HepG2 (cell line): ENCODE results near the gene SH3BP2. TPM values are rescaled to one million over a fixed set of nuclear protein-coding genes. Genes with fewer than 3 reads are reported as not detected.

Source experiments
- ATF7-NPFF ChIP-seq: sonication (generic); formaldehyde crosslinking; IDR thresholded peaks from 2 replicates; pipeline ENCODE4 v1.8.1; 2023; ENCODE audit warnings: mild to moderate bottlenecking, low read depth, missing genetic modification reagents, moderate library complexity
- EZH2 ChIP-seq: conservative IDR thresholded peaks from 2 replicates; pipeline ENCODE4 v1.6.1; 2012; ENCODE audit warnings: mild to moderate bottlenecking, low read depth, low read length, moderate library complexity
- HNF1A ChIP-seq, 2 experiments: sonication (generic) in 1 of 2; formaldehyde crosslinking in 1 of 2; IDR thresholded peaks; 2 replicates each; pipeline versions ENCODE4 v1.4.0 to v1.6.1; 2016 to 2020; ENCODE audit warnings: borderline replicate concordance in 1 of 2, low read depth in 1 of 2, mild to moderate bottlenecking in 1 of 2, missing genetic modification reagents in 1 of 2
- MAX ChIP-seq: IDR thresholded peaks from 2 replicates; pipeline ENCODE4 v1.6.1; 2012; ENCODE audit warnings: inconsistent platforms
- PLRG1 ChIP-seq: fragments of 450-650 bp; conservative IDR thresholded peaks from 2 replicates; pipeline ENCODE4 v1.6.1; 2016
- PRDM4 ChIP-seq: sonication (generic); formaldehyde crosslinking; IDR thresholded peaks from 2 replicates; pipeline ENCODE4 v1.9.0; 2021; ENCODE audit warnings: missing genetic modification reagents, borderline replicate concordance
- SKIL ChIP-seq: sonication (generic); formaldehyde crosslinking; IDR thresholded peaks from 2 replicates; pipeline ENCODE4 v1.8.0; 2022; ENCODE audit warnings: missing genetic modification reagents, mild to moderate bottlenecking, moderate library complexity, borderline replicate concordance
- TSC22D2 ChIP-seq: sonication (generic); formaldehyde crosslinking; IDR thresholded peaks from 2 replicates; pipeline ENCODE4 v1.5.1; 2020; ENCODE audit warnings: missing genetic modification reagents, mild to moderate bottlenecking, borderline replicate concordance
- ZBTB38 ChIP-seq: sonication (generic); formaldehyde crosslinking; IDR thresholded peaks from 2 replicates; pipeline ENCODE4 v1.5.1; 2020; ENCODE audit warnings: mild to moderate bottlenecking, missing genetic modification reagents
- ZBTB46 ChIP-seq: sonication (generic); formaldehyde crosslinking; IDR thresholded peaks from 2 replicates; pipeline ENCODE4 v1.4.0; 2020; ENCODE audit warnings: mild to moderate bottlenecking, missing genetic modification reagents, borderline replicate concordance
- ZNF446 ChIP-seq: sonication (generic); formaldehyde crosslinking; IDR thresholded peaks from 2 replicates; pipeline ENCODE4 v1.5.0; 2020; ENCODE audit warnings: mild to moderate bottlenecking, missing genetic modification reagents
- ZNF597 ChIP-seq: sonication (generic); formaldehyde crosslinking; IDR thresholded peaks from 2 replicates; pipeline ENCODE4 v1.5.0; 2020; ENCODE audit warnings: missing genetic modification reagents
- ZNF605 ChIP-seq: sonication (generic); formaldehyde crosslinking; IDR thresholded peaks from 2 replicates; pipeline ENCODE4 v1.8.0; 2022; ENCODE audit warnings: mild to moderate bottlenecking, missing genetic modification reagents
- polyA plus RNA-seq, 8 experiments: library from polyadenylated mRNA; depleted of rRNA in 3 of 8; stranded (reverse) in 7 of 8; unstranded in 1 of 8; fragments of >200 nt; fragmentation: Illumina TruSeq in 4 of 8; extraction: Trizol in 4 of 8; gene quantifications; 2 replicates each; pipeline versions ENCODE4 v1.2.1 to v1.2.3, GENCODE V29; 2011 to 2016; ENCODE audit warnings: low read depth in 4 of 8, missing spikeins in 1 of 8, mixed read lengths in 1 of 8; ENCODE audit not compliant: insufficient read depth in 1 of 8
- total RNA-seq, 5 experiments: library from RNA; depleted of rRNA; stranded (reverse); fragments of >200 nt; fragmentation: Illumina TruSeq; extraction: Trizol; gene quantifications; 2 replicates each; pipeline ENCODE4 v1.2.3, GENCODE V29; 2016; ENCODE audit warnings: low read depth in 1 of 5

Gene SH3BP2
- total and polyA plus RNA-seq, 2 of the 13 experiments (the other 11 are each of a cell fraction or from before 2014, with no cell fraction given), result 16.9 to 34.5 TPM

- TF ChIP-seq HNF1A (IDR thresholded peaks at IDR 0.05; ENCODE audit: low read depth), result no peak
- peak; percentile 81; the same call in 1 of the 2 replicates for TF ChIP-seq HNF1A (CRISPR knock-in tag; IDR thresholded peaks at IDR 0.05; ENCODE audit: borderline replicate concordance)
- peak; percentile 52; the same call in 1 of the 2 replicates for TF ChIP-seq TSC22D2 (CRISPR knock-in tag)
- TF ChIP-seq SKIL (CRISPR knock-in tag), result peak; percentile 60; the same call in 1 of the 2 replicates
- no peak for TF ChIP-seq PLRG1
- no peak for TF ChIP-seq EZH2
- no peak for TF ChIP-seq PRDM4 (CRISPR knock-in tag)
- no peak for TF ChIP-seq MAX
- no peak for TF ChIP-seq ZNF446 (CRISPR knock-in tag)
- TF ChIP-seq ZBTB38 (CRISPR knock-in tag), result 0 out of 2 replicates have a peak, but pooled peaks have one; percentile 34
- peak; percentile 28; the same call in 1 of the 2 replicates for TF ChIP-seq ATF7-NPFF (CRISPR knock-in tag)
- peak; percentile 75; the same call in 1 of the 2 replicates for TF ChIP-seq ZNF605 (CRISPR knock-in tag)
- no peak for TF ChIP-seq ZNF597 (CRISPR knock-in tag)
- TF ChIP-seq ZBTB46, result no peak
Observed at GRCh38 chr4:2800691-2801596, 8.1 kb downstream of the SH3BP2 start (continued).
